SK-N-SH treated with all-trans-retinoic acid at 6 μM for 48 hours (cell line): ENCODE results near the gene RFX6.

Experiments used
- ATAC-seq: fragments of 200-7000 bp; cut with Tn5 transposase; 3 replicates; pipeline ENCODE4 v1.9.1; 2020; ENCODE audit warnings: mild to moderate bottlenecking, moderate library complexity
- ARNTL ChIP-seq: fragments of 450-650 bp; formaldehyde crosslinking; IDR thresholded peaks from 2 replicates; pipeline ENCODE4 v1.5.0; 2020; ENCODE audit warnings: low read depth, mild to moderate bottlenecking, moderate library complexity, borderline replicate concordance
- BACH2 ChIP-seq: fragments of 250-450 bp; sonication (Bioruptor Pico); IDR thresholded peaks from 2 replicates; pipeline ENCODE4 v1.9.0; 2021; ENCODE audit warnings: mild to moderate bottlenecking, borderline replicate concordance
- CSDC2 ChIP-seq: fragments of 250-450 bp; sonication (Bioruptor Pico); IDR thresholded peaks from 2 replicates; pipeline ENCODE4 v1.5.0; 2020; ENCODE audit warnings: mild to moderate bottlenecking, moderate library complexity
- CSRNP3 ChIP-seq: fragments of 250-450 bp; sonication (Bioruptor Pico); IDR thresholded peaks from 2 replicates; pipeline ENCODE4 v1.5.1; 2021; ENCODE audit warnings: mild to moderate bottlenecking, moderate library complexity
- ESRRG ChIP-seq: fragments of 250-450 bp; sonication (Bioruptor Pico); IDR thresholded peaks from 2 replicates; pipeline ENCODE4 v1.6.1; 2021; ENCODE audit warnings: mild to moderate bottlenecking
- GLIS3 ChIP-seq: fragments of 250-450 bp; sonication (Bioruptor Pico); IDR thresholded peaks from 2 replicates; pipeline ENCODE4 v1.5.0; 2020; ENCODE audit warnings: mild to moderate bottlenecking, moderate library complexity
- ISL1 ChIP-seq: fragments of 250-450 bp; sonication (Bioruptor Pico); IDR thresholded peaks from 2 replicates; pipeline ENCODE4 v2.1.2; 2022; ENCODE audit warnings: mild to moderate bottlenecking, moderate library complexity
- OSR1 ChIP-seq: fragments of 250-450 bp; sonication (Bioruptor Pico); IDR thresholded peaks from 2 replicates; pipeline ENCODE4 v1.8.0; 2022; ENCODE audit warnings: moderate library complexity, mild to moderate bottlenecking, inconsistent platforms
- PPARA ChIP-seq: fragments of 250-450 bp; sonication (Bioruptor Pico); IDR thresholded peaks from 2 replicates; pipeline ENCODE4 v1.5.0; 2020; ENCODE audit warnings: mild to moderate bottlenecking, borderline replicate concordance
- RARB ChIP-seq: fragments of 250-450 bp; sonication (Bioruptor Pico); IDR thresholded peaks from 2 replicates; pipeline ENCODE4 v1.8.0; 2021; ENCODE audit warnings: mild to moderate bottlenecking, moderate library complexity
- TCF4 ChIP-seq: fragments of 250-450 bp; sonication (Bioruptor Pico); IDR thresholded peaks from 2 replicates; pipeline ENCODE4 v1.8.0; 2021; ENCODE audit warnings: mild to moderate bottlenecking, moderate library complexity, borderline replicate concordance
- TOX ChIP-seq: fragments of 250-450 bp; sonication (Bioruptor Pico); IDR thresholded peaks from 2 replicates; pipeline ENCODE4 v1.8.0; 2021; ENCODE audit warnings: mild to moderate bottlenecking, moderate library complexity, borderline replicate concordance
- ZC3H10 ChIP-seq: fragments of 250-450 bp; sonication (Bioruptor Pico); IDR thresholded peaks from 2 replicates; pipeline ENCODE4 v1.5.1; 2021; ENCODE audit warnings: mild to moderate bottlenecking, moderate library complexity
- ZNF565 ChIP-seq: fragments of 450-650 bp; formaldehyde crosslinking; conservative IDR thresholded peaks from 2 replicates; pipeline ENCODE4 v1.5.0; 2020; ENCODE audit warnings: low read depth, mild to moderate bottlenecking, moderate library complexity
- ZNF70 ChIP-seq: fragments of 450-650 bp; formaldehyde crosslinking; IDR thresholded peaks from 2 replicates; pipeline ENCODE4 v1.5.0; 2020; ENCODE audit warnings: mild to moderate bottlenecking, moderate library complexity
- ZNF8 ChIP-seq: fragments of 450-650 bp; formaldehyde crosslinking; IDR thresholded peaks from 2 replicates; pipeline ENCODE4 v1.5.0; 2020; ENCODE audit warnings: mild to moderate bottlenecking, moderate library complexity
- TF ChIP-seq, protein P1 (sequence below): fragments of 250-450 bp; sonication (Bioruptor Pico); IDR thresholded peaks from 2 replicates; pipeline ENCODE4 v1.8.0; 2020; ENCODE audit warnings: mild to moderate bottlenecking, moderate library complexity, borderline replicate concordance
- TF ChIP-seq, protein P2 (sequence below): fragments of 250-450 bp; sonication (Bioruptor Pico); IDR thresholded peaks from 2 replicates; pipeline ENCODE4 v1.5.1; 2020; ENCODE audit warnings: low read depth, mild to moderate bottlenecking, moderate library complexity
- TF ChIP-seq, protein P3 (sequence below): fragments of 250-450 bp; sonication (Bioruptor Pico); IDR thresholded peaks from 2 replicates; pipeline ENCODE4 v1.8.0; 2021; ENCODE audit warnings: low read depth, mild to moderate bottlenecking, moderate library complexity, borderline replicate concordance
- TF ChIP-seq, protein P4 (sequence below): fragments of 250-450 bp; sonication (Bioruptor Pico); IDR thresholded peaks from 2 replicates; pipeline ENCODE4 v1.5.0; 2020; ENCODE audit warnings: mild to moderate bottlenecking, moderate library complexity

The RFX6 gene

GRCh38 chr6:116971959-116972358, 94.9 kb downstream of the RFX6 start (continued):
- TF ChIP-seq, protein P1, sequence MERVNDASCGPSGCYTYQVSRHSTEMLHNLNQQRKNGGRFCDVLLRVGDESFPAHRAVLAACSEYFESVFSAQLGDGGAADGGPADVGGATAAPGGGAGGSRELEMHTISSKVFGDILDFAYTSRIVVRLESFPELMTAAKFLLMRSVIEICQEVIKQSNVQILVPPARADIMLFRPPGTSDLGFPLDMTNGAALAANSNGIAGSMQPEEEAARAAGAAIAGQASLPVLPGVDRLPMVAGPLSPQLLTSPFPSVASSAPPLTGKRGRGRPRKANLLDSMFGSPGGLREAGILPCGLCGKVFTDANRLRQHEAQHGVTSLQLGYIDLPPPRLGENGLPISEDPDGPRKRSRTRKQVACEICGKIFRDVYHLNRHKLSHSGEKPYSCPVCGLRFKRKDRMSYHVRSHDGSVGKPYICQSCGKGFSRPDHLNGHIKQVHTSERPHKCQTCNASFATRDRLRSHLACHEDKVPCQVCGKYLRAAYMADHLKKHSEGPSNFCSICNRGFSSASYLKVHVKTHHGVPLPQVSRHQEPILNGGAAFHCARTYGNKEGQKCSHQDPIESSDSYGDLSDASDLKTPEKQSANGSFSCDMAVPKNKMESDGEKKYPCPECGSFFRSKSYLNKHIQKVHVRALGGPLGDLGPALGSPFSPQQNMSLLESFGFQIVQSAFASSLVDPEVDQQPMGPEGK = no peak
- TF ChIP-seq ZC3H10 = no peak

- ATAC-seq = no peak
- TF ChIP-seq PPARA (no peak), ZNF565 (CRISPR knock-in tag) (no peak), TOX (CRISPR knock-in tag) (no peak)
- TF ChIP-seq, protein P2, sequence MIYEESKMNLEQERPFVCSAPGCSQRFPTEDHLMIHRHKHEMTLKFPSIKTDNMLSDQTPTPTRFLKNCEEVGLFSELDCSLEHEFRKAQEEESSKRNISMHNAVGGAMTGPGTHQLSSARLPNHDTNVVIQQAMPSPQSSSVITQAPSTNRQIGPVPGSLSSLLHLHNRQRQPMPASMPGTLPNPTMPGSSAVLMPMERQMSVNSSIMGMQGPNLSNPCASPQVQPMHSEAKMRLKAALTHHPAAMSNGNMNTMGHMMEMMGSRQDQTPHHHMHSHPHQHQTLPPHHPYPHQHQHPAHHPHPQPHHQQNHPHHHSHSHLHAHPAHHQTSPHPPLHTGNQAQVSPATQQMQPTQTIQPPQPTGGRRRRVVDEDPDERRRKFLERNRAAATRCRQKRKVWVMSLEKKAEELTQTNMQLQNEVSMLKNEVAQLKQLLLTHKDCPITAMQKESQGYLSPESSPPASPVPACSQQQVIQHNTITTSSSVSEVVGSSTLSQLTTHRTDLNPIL = no peak
Measured at GRCh38 chr6:116973976-116974375, 96.9 kb downstream of the RFX6 start.

DNA sequence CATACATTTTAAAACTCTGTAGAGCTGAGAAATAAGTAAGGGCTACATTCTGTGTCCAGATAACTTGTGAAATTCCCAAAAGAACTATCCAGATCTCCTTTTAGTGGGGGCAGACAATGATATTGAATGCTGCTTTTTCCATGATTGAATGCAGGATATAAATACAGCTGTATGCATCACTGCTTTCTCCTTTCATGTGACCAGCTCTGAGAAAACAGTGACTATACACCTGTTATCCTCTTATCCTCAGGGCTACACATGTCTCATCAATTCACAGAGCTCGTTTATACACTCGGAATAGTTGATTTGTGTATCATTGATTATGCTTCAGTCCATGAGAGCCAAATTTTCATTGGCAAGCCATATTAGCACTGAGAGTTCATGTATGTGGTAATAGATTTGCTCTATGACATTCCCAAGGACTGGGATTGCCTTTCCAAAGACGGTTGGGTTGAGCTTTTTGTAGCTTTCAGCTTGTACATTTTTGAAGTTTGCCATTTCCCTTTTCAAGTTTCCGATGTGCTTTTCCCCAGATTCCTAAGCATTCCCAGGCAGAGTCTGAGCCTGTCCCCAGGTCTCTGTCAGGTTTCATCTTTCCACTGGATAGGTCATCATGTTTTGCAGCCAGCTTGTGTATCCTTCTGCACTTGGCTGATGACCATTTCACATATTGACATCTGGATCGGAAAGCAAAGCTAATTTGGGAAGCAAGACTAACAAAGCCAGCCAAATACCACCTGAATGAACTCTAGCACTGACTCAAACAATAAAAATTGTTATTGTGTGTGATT, 97.7 kb downstream of the RFX6 start:
- ATAC-seq = no peak

DNA sequence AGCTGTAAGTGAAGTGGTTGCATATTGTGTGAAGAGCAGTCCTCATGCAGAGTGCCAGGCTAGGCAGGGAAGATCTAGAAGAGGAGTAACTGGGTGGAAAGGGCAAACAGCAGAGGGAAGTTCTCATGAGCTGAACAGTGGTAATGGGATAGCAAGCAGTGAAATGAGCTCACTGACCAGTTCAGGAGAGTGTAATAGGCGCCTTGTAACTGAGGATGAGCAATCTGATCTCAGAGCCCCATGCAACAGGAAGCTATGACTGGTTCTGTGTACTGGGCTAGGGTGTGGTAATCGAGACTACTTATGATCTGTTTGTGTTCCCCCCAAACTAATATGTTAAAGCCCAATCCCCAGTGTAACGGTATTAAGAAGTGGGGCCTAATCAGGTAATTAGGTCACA, 98.6 kb downstream of the RFX6 start:
- no peak for ATAC-seq
- TF ChIP-seq TOX (CRISPR knock-in tag) = no peak
- TF ChIP-seq, protein P3, sequence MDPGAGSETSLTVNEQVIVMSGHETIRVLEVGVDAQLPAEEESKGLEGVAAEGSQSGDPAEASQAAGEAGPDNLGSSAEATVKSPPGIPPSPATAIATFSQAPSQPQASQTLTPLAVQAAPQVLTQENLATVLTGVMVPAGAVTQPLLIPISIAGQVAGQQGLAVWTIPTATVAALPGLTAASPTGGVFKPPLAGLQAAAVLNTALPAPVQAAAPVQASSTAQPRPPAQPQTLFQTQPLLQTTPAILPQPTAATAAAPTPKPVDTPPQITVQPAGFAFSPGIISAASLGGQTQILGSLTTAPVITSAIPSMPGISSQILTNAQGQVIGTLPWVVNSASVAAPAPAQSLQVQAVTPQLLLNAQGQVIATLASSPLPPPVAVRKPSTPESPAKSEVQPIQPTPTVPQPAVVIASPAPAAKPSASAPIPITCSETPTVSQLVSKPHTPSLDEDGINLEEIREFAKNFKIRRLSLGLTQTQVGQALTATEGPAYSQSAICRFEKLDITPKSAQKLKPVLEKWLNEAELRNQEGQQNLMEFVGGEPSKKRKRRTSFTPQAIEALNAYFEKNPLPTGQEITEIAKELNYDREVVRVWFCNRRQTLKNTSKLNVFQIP (CRISPR knock-in tag) = no peak
- TF ChIP-seq, protein P2 = no peak
- TF ChIP-seq, protein P4, sequence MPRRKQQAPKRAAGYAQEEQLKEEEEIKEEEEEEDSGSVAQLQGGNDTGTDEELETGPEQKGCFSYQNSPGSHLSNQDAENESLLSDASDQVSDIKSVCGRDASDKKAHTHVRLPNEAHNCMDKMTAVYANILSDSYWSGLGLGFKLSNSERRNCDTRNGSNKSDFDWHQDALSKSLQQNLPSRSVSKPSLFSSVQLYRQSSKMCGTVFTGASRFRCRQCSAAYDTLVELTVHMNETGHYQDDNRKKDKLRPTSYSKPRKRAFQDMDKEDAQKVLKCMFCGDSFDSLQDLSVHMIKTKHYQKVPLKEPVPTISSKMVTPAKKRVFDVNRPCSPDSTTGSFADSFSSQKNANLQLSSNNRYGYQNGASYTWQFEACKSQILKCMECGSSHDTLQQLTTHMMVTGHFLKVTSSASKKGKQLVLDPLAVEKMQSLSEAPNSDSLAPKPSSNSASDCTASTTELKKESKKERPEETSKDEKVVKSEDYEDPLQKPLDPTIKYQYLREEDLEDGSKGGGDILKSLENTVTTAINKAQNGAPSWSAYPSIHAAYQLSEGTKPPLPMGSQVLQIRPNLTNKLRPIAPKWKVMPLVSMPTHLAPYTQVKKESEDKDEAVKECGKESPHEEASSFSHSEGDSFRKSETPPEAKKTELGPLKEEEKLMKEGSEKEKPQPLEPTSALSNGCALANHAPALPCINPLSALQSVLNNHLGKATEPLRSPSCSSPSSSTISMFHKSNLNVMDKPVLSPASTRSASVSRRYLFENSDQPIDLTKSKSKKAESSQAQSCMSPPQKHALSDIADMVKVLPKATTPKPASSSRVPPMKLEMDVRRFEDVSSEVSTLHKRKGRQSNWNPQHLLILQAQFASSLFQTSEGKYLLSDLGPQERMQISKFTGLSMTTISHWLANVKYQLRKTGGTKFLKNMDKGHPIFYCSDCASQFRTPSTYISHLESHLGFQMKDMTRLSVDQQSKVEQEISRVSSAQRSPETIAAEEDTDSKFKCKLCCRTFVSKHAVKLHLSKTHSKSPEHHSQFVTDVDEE = no peak
- TF ChIP-seq ARNTL = no peak
- TF ChIP-seq OSR1 (CRISPR knock-in tag) = no peak
- no peak for TF ChIP-seq ZNF8 (CRISPR knock-in tag)
- TF ChIP-seq GLIS3 = no peak
- TF ChIP-seq ZC3H10 = no peak
- TF ChIP-seq TCF4 (CRISPR knock-in tag) = no peak
- no peak for TF ChIP-seq PPARA

More for the DNA sequence above, 97.7 kb downstream of the RFX6 start:
- no peak for TF ChIP-seq PPARA
- TF ChIP-seq, protein P1 = no peak
- TF ChIP-seq ESRRG (CRISPR knock-in tag) = no peak
- no peak for TF ChIP-seq RARB (CRISPR knock-in tag)
- TF ChIP-seq TCF4 (CRISPR knock-in tag) = no peak
- no peak for TF ChIP-seq ARNTL
- TF ChIP-seq ZNF70 (CRISPR knock-in tag) = no peak
- no peak for TF ChIP-seq ZNF8 (CRISPR knock-in tag)
- no peak for TF ChIP-seq ISL1 (CRISPR knock-in tag)
- TF ChIP-seq TOX (CRISPR knock-in tag) = no peak
- no peak for TF ChIP-seq CSDC2
- no peak for TF ChIP-seq BACH2
- TF ChIP-seq CSRNP3 (CRISPR knock-in tag) = no peak
